Stimulated activated CD4-positive, alpha-beta T cell treated with anti-CD3 and anti-CD28 coated beads, Interleukin-2, amount 100 ng/mL, for 24 hours (primary cell): Measurements from ENCODE around the gene MIER2.
A peak's percentile ranks its signal among the peaks of the same experiment; 100 is the strongest.
"Not testable (repeated sequence)": the region's sequence is repeated elsewhere in the genome, so short reads cannot be mapped to it uniquely, and the experiment has no call there.

Source experiments
- DNase-seq, 2 donors: peaks; one replicate each; pipeline ENCODE4 v3.0.0-alpha.2; 2020

Gene MIER2

GRCh38 chr19:344625-345319, at the start of gene MIER2:
Gene MIER2, minus strand, starts transcription at chr19:344796. Its CDS starts 14 bp downstream, at chr19:344782.
- DNase-seq = peak; percentile 92 to 93

GRCh38 chr19:393560-393959, 49.0 kb upstream of the MIER2 start:
- DNase-seq = not testable (repeated sequence)

- no peak for DNase-seq
Observed at GRCh38 chr19:392375-392970, 47.9 kb upstream of the MIER2 start.

GRCh38 chr19:391726-392374, 47.3 kb upstream of the MIER2 start:
- DNase-seq = no peak

GRCh38 chr19:391207-391557, 46.6 kb upstream of the MIER2 start:
- no peak for DNase-seq

- DNase-seq = no peak
Observed at GRCh38 chr19:390386-391206, 46.0 kb upstream of the MIER2 start.

GRCh38 chr19:389935-390289, 45.3 kb upstream of the MIER2 start:
- DNase-seq = no peak

GRCh38 chr19:389255-389934, 44.8 kb upstream of the MIER2 start:
- DNase-seq = no peak

GRCh38 chr19:388691-389090, 44.1 kb upstream of the MIER2 start:
- DNase-seq = no peak

- DNase-seq = no peak
Observed at GRCh38 chr19:387777-388176, 43.2 kb upstream of the MIER2 start.

GRCh38 chr19:386632-387301, 42.2 kb upstream of the MIER2 start:
- not testable (repeated sequence) for DNase-seq

GRCh38 chr19:386189-386588, 41.6 kb upstream of the MIER2 start:
- DNase-seq = not testable (repeated sequence)

- DNase-seq = no peak
Observed at GRCh38 chr19:384799-385169, 40.2 kb upstream of the MIER2 start.

GRCh38 chr19:383922-384798, 39.6 kb upstream of the MIER2 start:
- DNase-seq = peak in 1 of 2 donors; percentile 26

GRCh38 chr19:383040-383439, 38.4 kb upstream of the MIER2 start:
- no peak for DNase-seq

- peak; percentile 45 to 56 for DNase-seq
Observed at GRCh38 chr19:382578-382977, 38.0 kb upstream of the MIER2 start.

- DNase-seq = not testable (repeated sequence)
Observed at GRCh38 chr19:381901-382300, 37.3 kb upstream of the MIER2 start.

- not testable (repeated sequence) for DNase-seq
Observed at GRCh38 chr19:380618-381219, 36.1 kb upstream of the MIER2 start.

- no peak for DNase-seq
Observed at GRCh38 chr19:379796-380195, 35.2 kb upstream of the MIER2 start.

GRCh38 chr19:378706-379105, 34.1 kb upstream of the MIER2 start:
- no peak for DNase-seq
